22Rv1 (cell line): ENCODE measurements around the gene NEDD4L.

Experiments
- H3K27ac ChIP-seq: fragments of 450-650 bp; 2 replicates; pipeline ENCODE4 v1.5.1; 2017
- CTCF ChIP-seq: fragments of 450-650 bp; IDR thresholded peaks from 2 replicates; pipeline ENCODE4 v1.5.1; 2017; ENCODE audit warnings: mild to moderate bottlenecking
- ZFX ChIP-seq: fragments of 450-650 bp; IDR thresholded peaks from 2 replicates; pipeline ENCODE4 v1.6.1; 2017; ENCODE audit warnings: antibody characterized with exemption, borderline replicate concordance

NEDD4L gene

DNA sequence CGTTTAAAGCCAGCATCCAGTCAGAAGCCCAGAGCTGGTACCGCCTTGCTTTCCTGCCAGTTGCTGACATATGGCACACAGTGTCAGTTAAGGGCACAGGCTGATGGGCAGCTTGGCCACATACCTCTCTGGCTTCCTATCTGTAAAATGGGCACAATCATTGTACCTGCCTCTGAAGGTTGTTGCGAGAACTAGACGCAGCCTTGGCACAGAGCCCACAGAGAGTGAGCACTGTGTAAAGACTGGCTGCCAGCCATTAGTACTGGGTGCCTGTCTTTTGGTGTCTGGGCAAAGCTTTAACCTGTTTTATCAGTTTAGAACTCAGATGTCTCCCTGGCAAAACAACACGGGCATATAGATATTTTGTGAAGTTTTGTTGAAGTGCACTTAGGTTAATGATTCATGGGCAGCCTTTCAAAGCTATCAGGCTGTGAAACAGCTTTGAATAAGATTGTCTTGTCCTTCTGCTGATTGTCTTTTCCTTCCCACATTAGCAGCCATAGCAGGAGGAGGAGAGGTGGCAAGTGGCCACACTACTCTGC lies 269.5 kb downstream of the NEDD4L start:
- TF ChIP-seq CTCF (no peak), ZFX (no peak)
- peak overlapping the region; percentile 22 for H3K27ac ChIP-seq

- TF ChIP-seq CTCF (no peak), ZFX (no peak)
- H3K27ac ChIP-seq, result peak overlapping the region; percentile 22; the same call in 1 of the 2 replicates
These were observed 270.3 kb downstream of the NEDD4L start for GRCh38 chr18:58314284-58314683.

DNA sequence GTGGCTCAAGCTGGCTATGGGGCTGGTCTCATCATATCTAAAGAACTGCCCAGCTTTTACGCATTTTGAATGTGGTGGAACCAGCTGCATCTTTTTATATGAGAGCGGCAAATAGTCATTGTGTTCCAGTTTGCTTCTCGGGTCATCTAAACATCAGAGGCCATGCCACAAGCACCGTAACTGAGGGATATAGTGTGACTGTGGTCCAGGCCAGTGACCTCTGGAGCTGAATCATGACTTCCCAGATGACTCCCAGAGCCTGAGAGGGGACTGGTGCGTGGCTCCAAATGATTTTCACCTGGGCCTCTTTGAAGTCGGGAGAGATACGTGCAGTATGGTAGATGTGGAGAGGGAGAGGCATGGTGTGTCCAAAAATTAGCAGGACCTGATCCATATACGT lies 271.0 kb downstream of the NEDD4L start:
- no peak for TF ChIP-seq ZFX
- TF ChIP-seq CTCF, result no peak
- H3K27ac ChIP-seq, result no peak overlapping the region

- TF ChIP-seq CTCF (no peak), ZFX (no peak)
- no peak overlapping the region for H3K27ac ChIP-seq
These were observed 271.8 kb downstream of the NEDD4L start for GRCh38 chr18:58315739-58316215.

DNA sequence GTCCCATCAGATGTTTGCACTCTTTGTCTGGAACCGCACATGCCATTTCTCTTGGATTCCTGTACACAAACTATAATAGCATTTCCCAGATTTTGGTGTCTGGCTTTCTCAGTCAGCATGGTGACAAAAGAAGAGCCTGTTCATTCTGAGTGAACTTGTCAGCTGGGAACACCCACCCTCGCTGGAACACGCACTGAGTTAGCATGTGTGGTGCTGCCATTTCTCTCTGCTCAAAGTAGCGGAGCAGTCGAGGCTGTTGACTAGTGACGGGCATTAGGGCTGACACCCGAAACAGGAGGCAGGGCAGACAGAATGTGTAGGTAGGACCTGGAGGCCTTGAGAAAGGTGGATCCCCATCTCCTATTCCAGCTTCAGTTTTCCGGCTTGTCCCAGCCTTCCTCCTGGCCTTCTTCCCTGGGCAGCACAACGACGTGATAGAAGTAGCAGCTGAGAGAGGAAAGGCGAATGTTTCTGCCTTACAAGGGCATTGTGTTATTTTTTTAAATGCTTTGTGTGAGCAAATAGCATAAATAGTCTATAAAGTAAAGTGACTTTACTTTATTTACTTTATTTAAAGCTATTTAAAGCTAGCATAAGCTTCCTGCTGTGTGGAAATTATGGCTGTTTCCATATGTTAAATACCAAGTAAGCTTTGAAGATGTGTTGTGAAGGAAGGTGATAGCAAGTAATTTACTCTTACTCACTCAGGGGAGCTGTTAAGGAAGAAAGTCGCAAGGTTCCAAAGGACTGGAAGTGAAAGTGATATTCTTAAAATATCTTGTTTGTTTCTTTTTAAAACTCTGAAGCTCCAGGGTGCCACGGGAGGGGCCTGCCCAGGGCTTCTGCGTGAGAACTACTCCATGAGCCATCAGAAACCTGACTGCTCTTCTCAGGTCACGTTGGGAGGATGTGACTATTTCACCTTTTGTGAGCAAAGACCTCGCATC lies 272.6 kb downstream of the NEDD4L start:
- H3K27ac ChIP-seq, result no peak overlapping the region
- TF ChIP-seq ZFX (no peak), CTCF (no peak)

DNA sequence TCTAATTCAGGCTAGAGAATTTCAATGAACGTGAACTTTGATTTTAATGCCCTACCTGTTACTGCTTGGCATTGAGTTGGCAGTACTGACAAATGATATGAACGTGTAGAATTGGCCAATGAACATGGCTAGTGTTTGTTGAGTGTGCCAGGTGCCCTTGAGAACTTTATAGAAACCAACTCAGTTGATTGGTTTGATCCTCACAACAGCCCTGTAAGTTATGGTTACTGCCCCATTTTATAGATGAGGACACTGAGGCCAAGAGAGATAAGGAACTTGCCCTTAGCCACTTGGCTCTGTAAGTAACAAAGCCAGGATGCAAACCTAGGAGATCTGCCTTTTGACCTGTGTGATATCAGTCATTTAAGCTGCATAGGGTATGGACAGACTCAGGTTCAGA lies 275.7 kb downstream of the NEDD4L start:
- no peak for TF ChIP-seq CTCF
- no peak for TF ChIP-seq ZFX
- peak overlapping the region; percentile 31 for H3K27ac ChIP-seq
